ENCODE measurements around the gene ISM2.
"Not testable (repeated sequence)": the region's sequence is repeated elsewhere in the genome, so short reads cannot be mapped to it uniquely, and the experiment has no call there.

Gene ISM2
- total RNA-seq, result 0 to 0.20 (median 0) reads per million in 9 experiments

- Mint-ChIP-seq H3K9me3 (peaks cover 0 to 3% of the 10 kb centered on the region in 2 donors), H3K27ac (no peak within 1 kb of the TSS), H3K27me3 (peaks cover 40 to 52% of the 10 kb centered on the region in 2 donors), H3K4me3 (peak within 1 kb of the TSS; percentile 70), H3K4me1 (ENCODE audit: low read depth in 2 of 2) (peaks cover 5% of the 10 kb centered on the region in 2 donors), H3K36me3 (ENCODE audit: insufficient read depth) (no peaks in the 10 kb centered on the region)
- ATAC-seq (replicated peaks), result peak; percentile 92
- peak; percentile 10 to 19 (median 18) for DNase-seq
Measured at GRCh38 chr14:77498120-77498979, at the start of gene ISM2. ISM2 (minus strand) TSS chr14:77498816; CDS start chr14:77498793, 23 bp downstream.

- no peak for ATAC-seq (replicated peaks)
- H3K9me3 Mint-ChIP-seq, result no peaks in the 10 kb centered on the region
- no peak overlapping the region for H3K27ac Mint-ChIP-seq
- H3K36me3 Mint-ChIP-seq (ENCODE audit: insufficient read depth), result peaks cover 59% of the 10 kb centered on the region
- no peak overlapping the region for H3K4me3 Mint-ChIP-seq
- no peaks in the 10 kb centered on the region for H3K27me3 Mint-ChIP-seq
- H3K4me1 Mint-ChIP-seq (ENCODE audit: low read depth in 2 of 2), result peaks cover 0 to 2% of the 10 kb centered on the region in 2 donors
- DNase-seq, result no peak
Measured at GRCh38 chr14:77547512-77548180, 49.0 kb upstream of the ISM2 start.

- DNase-seq; H3K9me3 Mint-ChIP-seq; H3K27me3 Mint-ChIP-seq; H3K4me3 Mint-ChIP-seq; ATAC-seq (replicated peaks); H3K4me1 Mint-ChIP-seq (ENCODE audit: low read depth in 2 of 2): not testable (repeated sequence)
- peak overlapping the region; percentile 36 to 66 for H3K27ac Mint-ChIP-seq
- H3K36me3 Mint-ChIP-seq (ENCODE audit: insufficient read depth), result peaks cover 39% of the 10 kb centered on the region
Measured at GRCh38 chr14:77545171-77545570, 46.6 kb upstream of the ISM2 start.

GRCh38 chr14:77544571-77544970, 46.0 kb upstream of the ISM2 start:
- Mint-ChIP-seq H3K36me3 (ENCODE audit: insufficient read depth) (peaks cover 33% of the 10 kb centered on the region), H3K4me3 (no peak overlapping the region), H3K27ac (peak overlapping the region in 1 of 2 donors; percentile 6), H3K4me1 (ENCODE audit: low read depth in 2 of 2) (peaks cover 2 to 6% of the 10 kb centered on the region in 2 donors), H3K9me3 (no peaks in the 10 kb centered on the region), H3K27me3 (no peaks in the 10 kb centered on the region)
- DNase-seq, result no peak
- ATAC-seq (replicated peaks), result no peak

- H3K9me3 Mint-ChIP-seq, result no peaks in the 10 kb centered on the region
- DNase-seq (no peak), ATAC-seq (replicated peaks) (no peak)
- H3K36me3 Mint-ChIP-seq (ENCODE audit: insufficient read depth), result peaks cover 28% of the 10 kb centered on the region
- no peaks in the 10 kb centered on the region for H3K27me3 Mint-ChIP-seq
- H3K27ac Mint-ChIP-seq, result peak overlapping the region in 1 of 2 donors; percentile 64
- H3K4me1 Mint-ChIP-seq (ENCODE audit: low read depth in 2 of 2), result peaks cover 2 to 6% of the 10 kb centered on the region in 2 donors
- H3K4me3 Mint-ChIP-seq, result no peak overlapping the region
Measured at GRCh38 chr14:77543637-77544334, 45.2 kb upstream of the ISM2 start.

GRCh38 chr14:77543240-77543551, 44.6 kb upstream of the ISM2 start:
- H3K4me3 Mint-ChIP-seq, result no peak overlapping the region
- H3K27me3 Mint-ChIP-seq, result no peaks in the 10 kb centered on the region
- ATAC-seq (replicated peaks) (no peak), DNase-seq (no peak)
- no peak overlapping the region for H3K27ac Mint-ChIP-seq
- H3K9me3 Mint-ChIP-seq, result no peaks in the 10 kb centered on the region
- peaks cover 28% of the 10 kb centered on the region for H3K36me3 Mint-ChIP-seq (ENCODE audit: insufficient read depth)
- peaks cover 2 to 6% of the 10 kb centered on the region in 2 donors for H3K4me1 Mint-ChIP-seq (ENCODE audit: low read depth in 2 of 2)

GRCh38 chr14:77542421-77543239, 44.0 kb upstream of the ISM2 start:
- Mint-ChIP-seq H3K27ac (peak overlapping the region in 1 of 2 donors; percentile 57), H3K36me3 (ENCODE audit: insufficient read depth) (peaks cover 27% of the 10 kb centered on the region), H3K27me3 (no peaks in the 10 kb centered on the region), H3K4me3 (no peak overlapping the region), H3K4me1 (ENCODE audit: low read depth in 2 of 2) (peaks cover 2 to 6% of the 10 kb centered on the region in 2 donors), H3K9me3 (no peaks in the 10 kb centered on the region)
- DNase-seq (no peak), ATAC-seq (replicated peaks) (no peak)

- H3K4me3 Mint-ChIP-seq, result no peak overlapping the region
- H3K9me3 Mint-ChIP-seq, result no peaks in the 10 kb centered on the region
Measured at GRCh38 chr14:77541905-77542304, 43.3 kb upstream of the ISM2 start.

GRCh38 chr14:77536951-77537350, 38.3 kb upstream of the ISM2 start:
- not testable (repeated sequence) for ATAC-seq (replicated peaks); DNase-seq; H3K9me3 Mint-ChIP-seq; H3K27me3 Mint-ChIP-seq; H3K4me1 Mint-ChIP-seq (ENCODE audit: low read depth in 2 of 2); H3K4me3 Mint-ChIP-seq
- H3K27ac Mint-ChIP-seq, result peak overlapping the region in 1 of 2 donors; percentile 28
- peaks cover 15% of the 10 kb centered on the region for H3K36me3 Mint-ChIP-seq (ENCODE audit: insufficient read depth)

More at GRCh38 chr14:77541905-77542304, 43.3 kb upstream of the ISM2 start:
- ATAC-seq (replicated peaks) (no peak), DNase-seq (no peak)
- Mint-ChIP-seq H3K4me1 (ENCODE audit: low read depth in 2 of 2) (peaks cover 2 to 6% of the 10 kb centered on the region in 2 donors), H3K27me3 (no peaks in the 10 kb centered on the region), H3K27ac (peak overlapping the region; percentile 18 to 57), H3K36me3 (ENCODE audit: insufficient read depth) (peaks cover 23% of the 10 kb centered on the region)

- Mint-ChIP-seq H3K4me1 (ENCODE audit: low read depth in 2 of 2) (peaks cover 4% of the 10 kb centered on the region in 2 donors), H3K27me3 (no peaks in the 10 kb centered on the region), H3K9me3 (no peaks in the 10 kb centered on the region), H3K27ac (peak overlapping the region; percentile 57 to 79), H3K36me3 (ENCODE audit: insufficient read depth) (peaks cover 11% of the 10 kb centered on the region), H3K4me3 (no peak overlapping the region)
- no peak for DNase-seq
- ATAC-seq (replicated peaks), result no peak
Measured at GRCh38 chr14:77531071-77531470, 32.5 kb upstream of the ISM2 start.

- Mint-ChIP-seq H3K27ac (peak overlapping the region in 1 of 2 donors; percentile 59), H3K36me3 (ENCODE audit: insufficient read depth) (peaks cover 6% of the 10 kb centered on the region), H3K4me3 (no peak overlapping the region), H3K9me3 (no peaks in the 10 kb centered on the region), H3K27me3 (no peaks in the 10 kb centered on the region), H3K4me1 (ENCODE audit: low read depth in 2 of 2) (peaks cover under 1 to 4% of the 10 kb centered on the region in 2 donors)
- ATAC-seq (replicated peaks) (no peak), DNase-seq (no peak)
Measured at GRCh38 chr14:77529963-77530362, 31.3 kb upstream of the ISM2 start.

GRCh38 chr14:77529213-77529612, 30.6 kb upstream of the ISM2 start:
- Mint-ChIP-seq H3K4me3 (no peak overlapping the region), H3K9me3 (no peaks in the 10 kb centered on the region), H3K27ac (no peak overlapping the region), H3K36me3 (ENCODE audit: insufficient read depth) (peaks cover 10% of the 10 kb centered on the region), H3K4me1 (ENCODE audit: low read depth in 2 of 2) (peaks cover 0 to 4% of the 10 kb centered on the region in 2 donors), H3K27me3 (no peaks in the 10 kb centered on the region)
- DNase-seq (no peak), ATAC-seq (replicated peaks) (no peak)

GRCh38 chr14:77528701-77529100, 30.1 kb upstream of the ISM2 start:
- not testable (repeated sequence) for DNase-seq; ATAC-seq (replicated peaks); H3K9me3 Mint-ChIP-seq; H3K4me3 Mint-ChIP-seq; H3K27me3 Mint-ChIP-seq; H3K4me1 Mint-ChIP-seq (ENCODE audit: low read depth in 2 of 2); H3K36me3 Mint-ChIP-seq (ENCODE audit: insufficient read depth); H3K27ac Mint-ChIP-seq
